H1 (cell line): ENCODE measurements around the gene CEP290. TPM values are rescaled to one million over a fixed set of nuclear protein-coding genes. Genes with fewer than 3 reads are reported as not detected.

Experiments used
- CTCF ChIA-PET: fragments of 300-600 bp; sonication (Branson Sonifier 250); formaldehyde crosslinking; loops from one replicate; lab custom pipeline; 2021; ENCODE audit not compliant: partially characterized antibody; lab: Charles Lee
- POLR2A ChIA-PET: fragments of 300-600 bp; sonication (Branson Sonifier 250); formaldehyde crosslinking; loops from one replicate; lab custom pipeline; 2021; ENCODE audit warnings: inconsistent platforms; ENCODE audit not compliant: partially characterized antibody; lab: Charles Lee
- DNase-seq, 2 experiments: peaks; one replicate each; pipeline versions ENCODE4 v3.0.0 to v3.0.0-alpha.2; 2010 to 2022; ENCODE audit warnings: low spot score in 2 of 2, low read depth in 1 of 2, mixed read lengths in 1 of 2
- FAIRE-seq: peaks from 2 replicates; lab custom pipeline; 2011; peaks lifted over from hg19 to GRCh38; lab: Jason Lieb, UNC
- H2AFZ ChIP-seq: 2 replicates; pipeline ENCODE4 v1.8.1; 2012; ENCODE audit warnings: low read length, inconsistent platforms
- H2AK5ac ChIP-seq: 2 replicates; pipeline ENCODE4 v1.6.1; 2013; ENCODE audit warnings: low read depth, low read length
- H2BK120ac ChIP-seq: replicated peaks from 2 replicates; pipeline ENCODE3; 2013; ENCODE audit warnings: low read depth, low read length, inconsistent platforms
- H2BK12ac ChIP-seq: 2 replicates; pipeline ENCODE4 v1.6.1; 2013; ENCODE audit warnings: low read depth, low read length
- H2BK15ac ChIP-seq: 2 replicates; pipeline ENCODE4 v1.6.1; 2013; ENCODE audit warnings: low read length
- H2BK20ac ChIP-seq: 2 replicates; pipeline ENCODE4 v1.6.1; 2013; ENCODE audit warnings: low read length
- H2BK5ac ChIP-seq: 2 replicates; pipeline ENCODE4 v1.6.1; 2013; ENCODE audit warnings: low read depth, low read length
- H3K14ac ChIP-seq: 2 replicates; pipeline ENCODE4 v1.6.1; 2013; ENCODE audit warnings: inconsistent platforms; ENCODE audit not compliant: insufficient read length
- H3K18ac ChIP-seq: 2 replicates; pipeline ENCODE4 v1.6.1; 2013; ENCODE audit warnings: low read length; ENCODE audit errors: extremely low read depth
- H3K23ac ChIP-seq: 2 replicates; pipeline ENCODE4 v1.6.1; 2013; ENCODE audit warnings: inconsistent platforms; ENCODE audit not compliant: insufficient read length
- H3K23me2 ChIP-seq: 2 replicates; pipeline ENCODE4 v1.6.1; 2013; ENCODE audit warnings: low read depth, low read length
- H3K27ac ChIP-seq: 2 replicates; pipeline ENCODE4 v1.6.1; 2011; ENCODE audit warnings: low read depth, low read length, inconsistent platforms
- H3K27me3 ChIP-seq, 4 experiments: replicated peaks in 1 of 4; 1 replicate in 1 of 4; 2 replicates in 3 of 4; pipeline versions ENCODE4 v1.6.1 to v1.8.1; 2011 to 2013; ENCODE audit warnings: low read length in 3 of 4, mild to moderate bottlenecking in 3 of 4, inconsistent platforms in 2 of 4, mixed read lengths in 2 of 4, moderate library complexity in 1 of 4; ENCODE audit not compliant: control insufficient read depth in 3 of 4, insufficient read depth in 3 of 4; ENCODE audit errors: extremely low read depth in 1 of 4
- H3K36me3 ChIP-seq, 4 experiments: 2 replicates each; pipeline versions ENCODE4 v1.6.1 to v1.8.1; 2011 to 2013; ENCODE audit warnings: mild to moderate bottlenecking in 4 of 4, low read length in 3 of 4, moderate library complexity in 2 of 4, control low read depth in 1 of 4, inconsistent platforms in 1 of 4; ENCODE audit not compliant: insufficient read depth in 4 of 4, control insufficient read depth in 2 of 4
- H3K4ac ChIP-seq: replicated peaks from 2 replicates; pipeline ENCODE3; 2013; ENCODE audit warnings: low read length, low read depth, mixed read lengths, inconsistent platforms; ENCODE audit not compliant: insufficient read length
- H3K4me1 ChIP-seq, 4 experiments: replicated peaks in 1 of 4; 1 replicate in 1 of 4; 2 replicates in 3 of 4; pipeline versions ENCODE4 v1.6.1 to v1.8.1; 2011 to 2013; ENCODE audit warnings: low read length in 3 of 4, inconsistent platforms in 2 of 4, mixed read lengths in 1 of 4; ENCODE audit not compliant: insufficient read depth in 4 of 4, control insufficient read depth in 3 of 4
- H3K4me2 ChIP-seq, 2 experiments: 2 replicates each; pipeline versions ENCODE4 v1.6.1 to v1.8.1; 2011 to 2013; ENCODE audit warnings: low read depth in 2 of 2, low read length in 2 of 2, control low read depth in 1 of 2, inconsistent platforms in 1 of 2, mild to moderate bottlenecking in 1 of 2; ENCODE audit not compliant: insufficient read depth in 1 of 2
- H3K4me3 ChIP-seq, 4 experiments: fragments of 200-600, 300-600 bp in 1 of 4; sonication (generic), shearing (Covaris generic), sonication (Bioruptor Twin) in 1 of 4; 2 replicates each; pipeline versions ENCODE4 v1.5.1 to v1.8.1; 2011 to 2016; ENCODE audit warnings: low read length in 4 of 4, low read depth in 3 of 4, control low read depth in 2 of 4, inconsistent platforms in 2 of 4, mild to moderate bottlenecking in 2 of 4, mixed read lengths in 1 of 4, moderate library complexity in 1 of 4; ENCODE audit not compliant: insufficient read depth in 2 of 4; ENCODE audit errors: extremely low read depth in 1 of 4
- H3K56ac ChIP-seq: replicated peaks from 2 replicates; pipeline ENCODE3; 2013; ENCODE audit warnings: low read depth, mild to moderate bottlenecking, mixed read lengths, low read length, inconsistent platforms; ENCODE audit not compliant: insufficient read length
- H3K79me1 ChIP-seq: 2 replicates; pipeline ENCODE4 v1.6.1; 2013; ENCODE audit warnings: low read depth, low read length, control low read depth
- H3K79me2 ChIP-seq, 2 experiments: 2 replicates each; pipeline versions ENCODE4 v1.6.1 to v1.8.1; 2012 to 2013; ENCODE audit warnings: low read length in 2 of 2, mild to moderate bottlenecking in 2 of 2, inconsistent platforms in 1 of 2; ENCODE audit not compliant: insufficient read depth in 2 of 2, control insufficient read depth in 1 of 2
- H3K9ac ChIP-seq, 4 experiments: replicated peaks in 1 of 4; 1 replicate in 1 of 4; 2 replicates in 3 of 4; pipeline versions ENCODE4 v1.6.1 to v1.8.1; 2011 to 2013; ENCODE audit warnings: low read depth in 3 of 4, low read length in 3 of 4, control low read depth in 2 of 4, mild to moderate bottlenecking in 2 of 4, moderate library complexity in 2 of 4, inconsistent platforms in 1 of 4; ENCODE audit errors: extremely low read depth in 1 of 4
- H3K9me3 ChIP-seq, 2 experiments: 2 replicates each; pipeline versions ENCODE4 v1.6.1 to v1.8.1; 2012 to 2013; ENCODE audit warnings: mild to moderate bottlenecking in 2 of 2, moderate library complexity in 2 of 2, control low read depth in 1 of 2, inconsistent platforms in 1 of 2, low read depth in 1 of 2, low read length in 1 of 2, mixed read lengths in 1 of 2; ENCODE audit not compliant: insufficient read depth in 2 of 2
- H4K20me1 ChIP-seq, 2 experiments: replicated peaks in 1 of 2; 2 replicates each; pipeline versions ENCODE3 to v1.8.1; 2011 to 2013; ENCODE audit warnings: inconsistent platforms in 2 of 2, low read length in 2 of 2, mild to moderate bottlenecking in 1 of 2; ENCODE audit not compliant: insufficient read depth in 2 of 2, control insufficient read depth in 1 of 2
- H4K5ac ChIP-seq: 2 replicates; pipeline ENCODE4 v1.6.1; 2013; ENCODE audit warnings: low read length, low read depth, mixed read lengths, inconsistent platforms; ENCODE audit not compliant: insufficient read length
- H4K8ac ChIP-seq: 2 replicates; pipeline ENCODE4 v1.8.0; 2013; ENCODE audit warnings: mild to moderate bottlenecking, moderate library complexity, low read length, inconsistent platforms; ENCODE audit not compliant: insufficient read depth; ENCODE audit errors: extremely low read depth
- H4K91ac ChIP-seq: replicated peaks from 2 replicates; pipeline ENCODE3; 2013; ENCODE audit warnings: low read length, mixed read lengths, inconsistent platforms; ENCODE audit not compliant: insufficient read length
- GABPA ChIP-seq: IDR thresholded peaks from 2 replicates; pipeline ENCODE4 v1.6.1; 2011; ENCODE audit warnings: mild to moderate bottlenecking, low read length, moderate library complexity, borderline replicate concordance; ENCODE audit not compliant: insufficient read depth
- POLR2AphosphoS5 ChIP-seq: IDR thresholded peaks from 2 replicates; pipeline ENCODE4 v1.6.1; 2011; ENCODE audit warnings: low read depth, low read length
- SP4 ChIP-seq: IDR thresholded peaks from 2 replicates; pipeline ENCODE4 v1.6.1; 2012; ENCODE audit warnings: low read length, inconsistent platforms
- WGBS, 2 experiments: shearing (Covaris generic) in 1 of 2; methylation state at CpG; one replicate each; pipeline versions ENCODE4 v1.1.6 to v1.1.7; 2013 to 2015; ENCODE audit warnings: low lambda C conversion rate in 2 of 2, mixed read lengths in 2 of 2, inconsistent platforms in 1 of 2, low coverage in 1 of 2, missing lambda C conversion rate in 1 of 2; ENCODE audit not compliant: insufficient replicate concordance in 2 of 2, insufficient coverage in 1 of 2, insufficient read length in 1 of 2; ENCODE audit errors: extremely low coverage in 1 of 2, missing lambda C conversion rate in 1 of 2; 5-methylcytosine and 5-hydroxymethylcytosine counted together
- polyA plus RNA-seq, 7 experiments: library from polyadenylated mRNA; depleted of rRNA in 3 of 7; stranded (reverse) in 5 of 7; unstranded in 2 of 7; fragments of >200 nt in 5 of 7; fragments of 200-250 nt in 2 of 7; gene quantifications; 1 replicate in 5 of 7; 2 replicates in 1 of 7; 4 replicates in 1 of 7; pipeline versions ENCODE4 v1.2.1 to v1.2.3, GENCODE V29; 2011 to 2013; ENCODE audit warnings: missing spikeins in 2 of 7, mixed read lengths in 2 of 7
- total RNA-seq: library from RNA; stranded (reverse); fragmentation: NEBNext Ultra II Directional; extraction: Animal tissue kit (Norgen Biotek cat#: 25700); gene quantifications from 2 replicates; pipeline ENCODE4 v1.2.1, GENCODE V29; 2021

The CEP290 gene
- total and polyA plus RNA-seq, 2 of the 8 experiments (the other 6 are each of a cell fraction or from before 2014, with no cell fraction given), result 2.1 to 5.9 TPM

GRCh38 chr12:88187571-88187970, 45.7 kb upstream of the CEP290 start:
- Histone ChIP-seq H2BK20ac (no peak overlapping the region), H3K18ac (no peak overlapping the region), H3K4me2 (no peak overlapping the region), H3K36me3 (peaks cover 0 to 21% (median 1%) of the 10 kb centered on the region in 4 experiments; a peak in 5 of 8 replicates), H2AFZ (no peak overlapping the region), H3K4me3 (no peak overlapping the region), H2BK120ac (no peak overlapping the region), H2BK12ac (no peak overlapping the region), H3K9ac (no peak overlapping the region), H3K79me1 (no peaks in the 10 kb centered on the region), H4K8ac (no peak overlapping the region), H3K79me2 (no peaks in the 10 kb centered on the region), H2BK5ac (no peak overlapping the region), H3K4me1 (no peaks in the 10 kb centered on the region), H4K5ac (no peak overlapping the region), H2BK15ac (no peak overlapping the region), H4K20me1 (no peaks in the 10 kb centered on the region), H3K27me3 (no peaks in the 10 kb centered on the region), H3K9me3 (no peaks in the 10 kb centered on the region), H3K27ac (no peak overlapping the region), H3K23me2 (no peaks in the 10 kb centered on the region), H4K91ac (no peak overlapping the region), H3K56ac (no peak overlapping the region), H3K14ac (no peak overlapping the region), H3K23ac (no peak overlapping the region), H3K4ac (no peak overlapping the region), H2AK5ac (no peak overlapping the region)
- DNase-seq, result no peak
- no peak for FAIRE-seq
- ChIA-PET POLR2A (no interaction called here), CTCF (interaction anchor here (1.1 to 1.4 kb wide), 2 partner anchors 13 to 205 kb away, joined by 3 to 5 read pairs; no protein-coding TSS in a partner anchor)
- 95% methylated on average over 2 of the region's 2 CpGs; no CpG with 5 or more reads in 1 of the 2 experiments for WGBS, 2 experiments
- no peak for TF ChIP-seq POLR2AphosphoS5
- TF ChIP-seq GABPA, result no peak
- TF ChIP-seq SP4, result no peak
